Measurements from ENCODE around the gene PIGL. TPM values are rescaled to one million over a fixed set of nuclear protein-coding genes. Genes with fewer than 3 reads are reported as not detected.
"Not testable (repeated sequence)": the region's sequence is repeated elsewhere in the genome, so short reads cannot be mapped to it uniquely, and the experiment has no call there.

PIGL gene
- total RNA-seq: 38.4 TPM

GRCh38 chr17:16217002-16217635, at the start of gene PIGL:
Gene PIGL, plus strand, starts transcription at chr17:16217210. Its CDS starts 17 bp downstream, at chr17:16217227.
- DNase-seq: peak; percentile 97

GRCh38 chr17:16171613-16172012, 45.4 kb upstream of the PIGL start:
- peak; percentile 19 for DNase-seq

GRCh38 chr17:16178836-16179235, 38.2 kb upstream of the PIGL start:
- no peak for DNase-seq

- no peak for DNase-seq
Observed at GRCh38 chr17:16181581-16181980, 35.4 kb upstream of the PIGL start.

GRCh38 chr17:16187642-16188041, 29.4 kb upstream of the PIGL start:
- no peak for DNase-seq

- no peak for DNase-seq
Observed at GRCh38 chr17:16189791-16190348, 27.1 kb upstream of the PIGL start.

- no peak for DNase-seq
Observed at GRCh38 chr17:16190703-16191360, 26.2 kb upstream of the PIGL start.

- DNase-seq: no peak
Observed at GRCh38 chr17:16191604-16192003, 25.4 kb upstream of the PIGL start.

- not testable (repeated sequence) for DNase-seq
Observed at GRCh38 chr17:16194307-16194835, 22.6 kb upstream of the PIGL start.

GRCh38 chr17:16197276-16197675, 19.7 kb upstream of the PIGL start:
- no peak for DNase-seq

GRCh38 chr17:16199093-16199492, 17.9 kb upstream of the PIGL start:
- no peak for DNase-seq

- DNase-seq: not testable (repeated sequence)
Observed at GRCh38 chr17:16201693-16202131, 15.3 kb upstream of the PIGL start.

GRCh38 chr17:16202554-16203500, 14.2 kb upstream of the PIGL start:
- not testable (repeated sequence) for DNase-seq

- not testable (repeated sequence) for DNase-seq
Observed at GRCh38 chr17:16204763-16205162, 12.2 kb upstream of the PIGL start.

- DNase-seq: no peak
Observed at GRCh38 chr17:16211590-16211989, 5.4 kb upstream of the PIGL start.

GRCh38 chr17:16212793-16213192, 4.2 kb upstream of the PIGL start:
- DNase-seq: no peak

GRCh38 chr17:16214190-16215001, 2.6 kb upstream of the PIGL start:
- no peak for DNase-seq

GRCh38 chr17:16215002-16215272, 2.1 kb upstream of the PIGL start:
- DNase-seq: peak; percentile 66

- peak; percentile 97 for DNase-seq
Observed at GRCh38 chr17:16215273-16215964, 1.6 kb upstream of the PIGL start, which contains the start of gene NCOR1. Gene NCOR1, minus strand, starts transcription at chr17:16215534. Its CDS starts 20,965 bp downstream, at chr17:16194569.

GRCh38 chr17:16215965-16216316, 1.1 kb upstream of the PIGL start:
- DNase-seq: no peak
